VCaP (cell line): ENCODE results near the gene RAE1.

Experiments
- H3K27ac ChIP-seq: fragments of 450-650 bp; 2 replicates; pipeline ENCODE4 v1.5.1; 2017
- TF ChIP-seq, protein P1 (sequence below): fragments of 450-650 bp; conservative IDR thresholded peaks from 2 replicates; pipeline ENCODE4 v1.5.1; 2017; ENCODE audit warnings: mild to moderate bottlenecking, moderate library complexity

RAE1 gene

DNA sequence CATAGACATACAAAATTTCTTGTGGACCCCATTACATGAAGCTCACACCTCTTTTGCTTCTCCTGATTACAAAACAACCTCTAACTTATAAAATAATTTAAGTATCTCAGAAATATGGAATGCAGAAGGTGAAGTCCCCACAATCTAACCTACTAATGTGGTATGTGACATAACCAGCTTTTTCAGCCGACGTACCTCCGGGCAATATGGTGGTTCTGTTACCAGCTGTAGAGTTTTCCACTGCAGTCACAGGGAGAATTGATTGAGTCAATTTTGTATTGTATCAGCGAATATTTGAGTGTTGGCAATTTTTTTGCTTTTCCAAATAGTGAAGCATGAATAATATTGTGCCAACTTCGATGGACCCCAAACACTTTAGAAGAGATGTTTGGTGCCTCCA, 37.1 kb upstream of the RAE1 start:
- H3K27ac ChIP-seq = no peak overlapping the region
- TF ChIP-seq, protein P1, sequence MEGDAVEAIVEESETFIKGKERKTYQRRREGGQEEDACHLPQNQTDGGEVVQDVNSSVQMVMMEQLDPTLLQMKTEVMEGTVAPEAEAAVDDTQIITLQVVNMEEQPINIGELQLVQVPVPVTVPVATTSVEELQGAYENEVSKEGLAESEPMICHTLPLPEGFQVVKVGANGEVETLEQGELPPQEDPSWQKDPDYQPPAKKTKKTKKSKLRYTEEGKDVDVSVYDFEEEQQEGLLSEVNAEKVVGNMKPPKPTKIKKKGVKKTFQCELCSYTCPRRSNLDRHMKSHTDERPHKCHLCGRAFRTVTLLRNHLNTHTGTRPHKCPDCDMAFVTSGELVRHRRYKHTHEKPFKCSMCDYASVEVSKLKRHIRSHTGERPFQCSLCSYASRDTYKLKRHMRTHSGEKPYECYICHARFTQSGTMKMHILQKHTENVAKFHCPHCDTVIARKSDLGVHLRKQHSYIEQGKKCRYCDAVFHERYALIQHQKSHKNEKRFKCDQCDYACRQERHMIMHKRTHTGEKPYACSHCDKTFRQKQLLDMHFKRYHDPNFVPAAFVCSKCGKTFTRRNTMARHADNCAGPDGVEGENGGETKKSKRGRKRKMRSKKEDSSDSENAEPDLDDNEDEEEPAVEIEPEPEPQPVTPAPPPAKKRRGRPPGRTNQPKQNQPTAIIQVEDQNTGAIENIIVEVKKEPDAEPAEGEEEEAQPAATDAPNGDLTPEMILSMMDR = no peak

DNA sequence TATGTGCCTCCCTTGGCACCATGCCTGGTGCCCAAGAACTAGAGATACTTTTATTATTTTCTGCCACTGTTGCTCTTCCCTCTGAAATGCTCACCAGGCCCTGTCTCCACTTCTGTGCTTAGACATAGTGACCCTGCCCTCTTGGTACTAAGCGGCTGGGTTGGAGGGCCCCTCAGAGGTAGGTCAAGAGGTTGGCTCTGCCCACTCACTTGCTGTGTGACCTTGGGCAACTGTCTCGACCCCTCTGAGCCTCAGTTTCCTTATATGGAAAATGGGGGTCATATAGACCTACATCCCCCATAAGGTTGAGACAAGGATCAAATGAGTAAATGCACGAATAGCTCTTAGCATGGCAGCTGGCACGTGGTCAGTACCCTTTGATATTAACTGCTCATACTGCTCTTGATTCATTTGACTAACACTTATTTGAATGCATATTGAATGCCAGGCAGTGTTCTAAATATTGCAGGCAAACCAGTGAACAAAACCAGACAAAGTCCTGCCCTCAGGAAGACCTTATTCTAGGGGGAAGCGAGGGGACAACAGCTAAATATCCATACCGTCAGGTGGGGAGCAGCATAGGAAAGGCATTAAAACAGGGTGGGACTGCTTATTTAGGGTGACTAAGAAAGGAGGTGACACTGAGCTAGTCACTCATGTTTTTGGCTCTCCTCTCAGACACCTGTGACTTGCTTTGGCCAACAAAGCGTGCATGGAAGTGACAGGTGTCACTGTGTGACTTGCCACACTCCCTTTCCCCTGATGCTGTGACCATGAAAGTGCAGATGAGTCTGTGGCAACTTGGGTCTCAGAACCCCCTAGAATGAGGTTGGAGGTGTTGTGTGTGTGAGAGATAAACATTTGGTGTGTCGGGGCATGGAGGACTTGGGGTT, 35.7 kb upstream of the RAE1 start:
- TF ChIP-seq, protein P1 = no peak
- H3K27ac ChIP-seq = no peak overlapping the region

DNA sequence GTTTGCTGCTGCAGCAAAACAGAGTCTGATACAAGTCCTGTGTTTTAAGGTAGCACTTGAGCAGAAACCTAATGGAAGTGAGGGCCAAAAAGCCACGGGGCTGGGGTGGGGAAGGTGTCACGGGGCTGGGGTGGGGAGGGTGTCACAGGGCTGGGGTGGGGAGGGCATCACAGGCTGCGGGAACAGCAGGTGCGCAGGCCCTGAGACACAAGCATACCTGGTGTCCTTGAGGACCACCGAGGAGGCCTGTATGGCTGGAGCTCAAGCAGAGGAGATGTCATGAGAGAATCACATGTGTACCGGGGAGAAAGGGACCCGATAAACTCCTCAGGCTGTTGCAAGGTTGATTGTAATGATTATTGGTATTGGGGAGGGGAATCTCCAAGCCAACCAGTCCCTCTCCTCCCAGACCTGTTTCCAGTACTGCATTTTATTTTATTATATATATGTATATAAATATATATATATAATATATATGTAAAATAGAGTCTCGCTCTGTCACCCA, 35.0 kb upstream of the RAE1 start:
- TF ChIP-seq, protein P1 = no peak
- H3K27ac ChIP-seq = no peak overlapping the region

DNA sequence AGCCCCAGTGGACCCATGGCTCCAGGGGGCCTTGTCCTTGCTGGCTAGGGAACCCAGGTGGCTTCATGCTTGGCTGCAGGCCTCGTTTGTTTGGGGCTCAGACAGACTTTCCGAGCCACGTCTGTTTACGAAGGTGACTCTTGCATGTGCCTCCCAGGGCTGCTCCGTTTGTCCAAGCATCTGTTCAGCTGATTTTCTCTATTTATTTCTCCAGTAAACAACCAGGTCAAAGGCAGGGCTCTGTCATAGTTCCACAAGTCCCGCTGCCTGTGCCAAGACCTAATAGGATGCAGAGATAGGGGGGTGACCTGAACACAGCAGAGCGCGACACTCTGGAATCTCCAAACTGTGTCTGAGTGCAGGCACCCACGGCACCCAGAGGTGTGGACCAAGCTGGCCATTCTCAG, 34.3 kb upstream of the RAE1 start:
- TF ChIP-seq, protein P1 = no peak

DNA sequence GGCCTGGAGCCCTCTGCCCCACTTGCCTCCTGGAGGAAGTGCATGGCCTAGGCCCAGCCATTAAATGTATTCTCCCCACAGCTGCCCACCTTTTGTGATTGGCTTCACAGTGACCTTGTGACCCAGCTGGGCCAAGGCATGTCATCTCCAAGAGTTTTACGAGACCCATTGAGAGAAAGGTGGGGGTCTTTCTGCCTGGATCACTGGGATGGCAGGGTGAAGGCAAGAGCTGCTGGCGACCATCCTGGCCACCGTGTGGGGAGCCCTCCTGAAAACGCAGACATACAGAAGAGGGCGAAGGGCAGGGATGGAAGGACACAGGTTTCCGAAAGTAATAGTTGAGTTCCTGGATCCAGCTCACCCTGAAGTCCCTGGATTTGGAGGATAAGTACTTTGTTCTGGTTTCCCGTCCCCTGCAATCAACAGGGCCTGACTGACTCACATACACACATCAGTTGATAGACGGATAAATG, 33.7 kb upstream of the RAE1 start:
- H3K27ac ChIP-seq = no peak overlapping the region
- TF ChIP-seq, protein P1 = no peak

More for the DNA sequence above, 34.3 kb upstream of the RAE1 start:
- H3K27ac ChIP-seq = no peak overlapping the region

DNA sequence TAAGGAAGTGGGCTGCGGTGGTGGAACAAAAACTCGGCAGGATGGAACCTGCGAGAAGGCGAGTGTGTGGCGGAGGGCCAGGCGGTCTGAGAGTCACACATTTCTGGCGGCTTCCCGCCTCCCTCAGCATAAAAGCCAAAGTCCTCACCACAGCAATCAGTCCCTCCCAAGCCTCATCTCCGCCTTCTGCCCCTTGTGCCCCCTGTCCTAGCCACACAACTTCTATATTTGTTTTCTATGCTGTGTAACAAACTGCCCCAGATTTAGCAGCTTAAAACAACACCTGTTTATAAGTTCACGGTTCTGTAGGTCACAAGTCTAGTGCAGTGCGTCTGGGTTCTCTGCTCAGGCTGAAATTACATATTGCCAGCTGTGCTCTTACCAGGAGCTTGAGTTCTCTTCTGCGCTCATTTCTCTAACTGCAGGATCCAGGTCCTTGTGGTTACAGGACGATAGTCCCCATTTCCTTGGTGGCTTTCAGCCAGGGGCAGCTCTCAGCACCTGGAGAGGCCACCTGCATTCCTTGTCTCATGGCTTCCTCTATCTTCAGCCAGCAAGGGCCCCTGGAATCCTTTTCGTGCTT, 33.2 kb upstream of the RAE1 start:
- H3K27ac ChIP-seq = no peak overlapping the region
- TF ChIP-seq, protein P1 = no peak

DNA sequence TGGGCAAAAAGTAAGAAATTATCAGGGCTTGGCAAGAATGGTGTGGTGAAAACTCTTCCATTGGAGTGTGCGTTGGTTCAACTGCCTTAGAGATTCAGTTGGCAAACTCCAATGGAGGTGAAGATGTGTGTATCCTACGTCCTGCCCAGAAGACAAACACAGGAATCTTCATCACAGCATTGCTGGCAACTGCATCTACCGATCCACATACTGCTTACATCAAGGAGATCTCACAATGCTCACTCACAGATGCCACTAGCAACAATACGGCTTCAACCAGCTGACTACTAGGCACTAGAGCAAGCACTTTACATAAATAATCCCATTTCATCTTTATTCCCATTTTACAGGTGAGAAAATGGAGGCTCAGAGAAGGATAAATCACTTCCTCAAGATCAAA, 31.5 kb upstream of the RAE1 start:
- no peak overlapping the region for H3K27ac ChIP-seq
- TF ChIP-seq, protein P1 = no peak
